A673 (cell line): Measurements from ENCODE around the gene FRAT1.

Experiments
- EZH2 ChIP-seq: fragments of 200-600 bp; sonication (generic); IDR thresholded peaks from 2 replicates; pipeline ENCODE4 v1.6.1; 2017; ENCODE audit warnings: borderline replicate concordance, low read depth, mild to moderate bottlenecking, mixed read lengths, antibody characterized with exemption, low read length; ENCODE audit not compliant: poor library complexity, severe bottlenecking
- TF ChIP-seq, protein P1 (sequence below): fragments of 300-800, 200-600 bp; sonication (generic); conservative IDR thresholded peaks from 2 replicates; pipeline ENCODE4 v1.5.1; 2017; ENCODE audit warnings: low read depth, mild to moderate bottlenecking, antibody characterized with exemption, low read length, moderate library complexity, mixed read lengths

DNA sequence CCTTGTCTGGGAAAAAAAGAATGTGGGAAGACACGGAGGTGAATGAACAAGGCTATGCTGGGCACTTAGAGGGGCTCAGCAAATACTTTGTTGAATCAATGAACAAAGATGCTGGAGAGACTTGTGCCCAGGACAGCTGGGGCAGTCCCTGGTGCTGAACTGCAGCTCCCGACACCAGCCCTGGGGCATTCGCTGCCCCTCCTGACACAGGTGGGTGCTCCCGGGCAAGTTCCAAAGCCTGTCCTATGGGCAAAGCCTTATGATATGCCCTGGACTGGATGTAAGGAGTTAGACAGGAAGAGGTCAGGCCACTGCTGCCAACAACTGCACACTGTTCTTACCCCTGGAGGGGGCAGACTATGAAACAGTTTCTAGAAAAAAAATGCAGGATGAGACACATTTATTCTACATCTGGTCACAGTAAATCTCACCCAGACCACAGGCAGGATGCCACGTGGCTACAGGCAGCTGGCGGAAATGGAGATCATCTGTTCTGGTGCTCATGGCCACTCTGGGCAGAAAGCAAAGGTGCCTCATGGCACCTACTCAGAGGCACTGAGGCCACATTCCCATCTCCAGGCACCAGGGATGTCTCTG is 37.3 kb downstream of the FRAT1 start:
- TF ChIP-seq, protein P1, sequence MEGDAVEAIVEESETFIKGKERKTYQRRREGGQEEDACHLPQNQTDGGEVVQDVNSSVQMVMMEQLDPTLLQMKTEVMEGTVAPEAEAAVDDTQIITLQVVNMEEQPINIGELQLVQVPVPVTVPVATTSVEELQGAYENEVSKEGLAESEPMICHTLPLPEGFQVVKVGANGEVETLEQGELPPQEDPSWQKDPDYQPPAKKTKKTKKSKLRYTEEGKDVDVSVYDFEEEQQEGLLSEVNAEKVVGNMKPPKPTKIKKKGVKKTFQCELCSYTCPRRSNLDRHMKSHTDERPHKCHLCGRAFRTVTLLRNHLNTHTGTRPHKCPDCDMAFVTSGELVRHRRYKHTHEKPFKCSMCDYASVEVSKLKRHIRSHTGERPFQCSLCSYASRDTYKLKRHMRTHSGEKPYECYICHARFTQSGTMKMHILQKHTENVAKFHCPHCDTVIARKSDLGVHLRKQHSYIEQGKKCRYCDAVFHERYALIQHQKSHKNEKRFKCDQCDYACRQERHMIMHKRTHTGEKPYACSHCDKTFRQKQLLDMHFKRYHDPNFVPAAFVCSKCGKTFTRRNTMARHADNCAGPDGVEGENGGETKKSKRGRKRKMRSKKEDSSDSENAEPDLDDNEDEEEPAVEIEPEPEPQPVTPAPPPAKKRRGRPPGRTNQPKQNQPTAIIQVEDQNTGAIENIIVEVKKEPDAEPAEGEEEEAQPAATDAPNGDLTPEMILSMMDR = no peak
- no peak for TF ChIP-seq EZH2
